ENCODE measurements around the gene DDX41.

GRCh38 chr5:177475563-177476427 lies 41.0 kb downstream of the DDX41 start:
- TF ChIP-seq CTCF (IDR thresholded peaks at IDR 0.05) = no peak
- TF ChIP-seq POLR2AphosphoS5 (IDR thresholded peaks at IDR 0.05; ENCODE audit: insufficient read depth in 1 of 2, low read depth in 1 of 2) = no peak
- TF ChIP-seq POLR2A (IDR thresholded peaks at IDR 0.05) = no peak

All from vagina (tissue), 2 donors.